IMR-90 (cell line): ENCODE results near the gene ELMO1.

Source experiments
- BHLHE40 ChIP-seq: fragments of 150-350 bp; IDR thresholded peaks from 2 replicates; pipeline ENCODE4 v1.6.1; 2016; ENCODE audit warnings: mild to moderate bottlenecking, low read depth, low read length
- MXI1 ChIP-seq: IDR thresholded peaks from 2 replicates; pipeline ENCODE4 v1.6.1; 2012; ENCODE audit warnings: low read depth, mild to moderate bottlenecking, low read length, moderate library complexity, borderline replicate concordance
- NFE2L2 ChIP-seq: fragments of 150-350 bp; IDR thresholded peaks from 2 replicates; pipeline ENCODE4 v1.6.1; 2016; ENCODE audit warnings: low read depth, mild to moderate bottlenecking, low read length
- POLR2A ChIP-seq: IDR thresholded peaks from 2 replicates; pipeline ENCODE4 v1.6.1; 2012; ENCODE audit warnings: mild to moderate bottlenecking, low read depth, low read length
- RAD21 ChIP-seq: IDR thresholded peaks from 2 replicates; pipeline ENCODE4 v1.6.1; 2012; ENCODE audit warnings: low read length, improper control_type of control experiment
- RCOR1 ChIP-seq: IDR thresholded peaks from 2 replicates; pipeline ENCODE4 v1.6.1; 2012; ENCODE audit warnings: mild to moderate bottlenecking, low read length, improper control_type of control experiment; ENCODE audit not compliant: insufficient replicate concordance
- RFX5 ChIP-seq: IDR thresholded peaks from 2 replicates; pipeline ENCODE4 v1.8.0; 2012; ENCODE audit warnings: low read depth, mild to moderate bottlenecking, low read length, moderate library complexity
- TF ChIP-seq, protein P1 (sequence below): conservative IDR thresholded peaks from 2 replicates; pipeline ENCODE4 v1.5.1; 2012; ENCODE audit warnings: mild to moderate bottlenecking, low read depth, low read length, improper control_type of control experiment

GRCh38 chr7:36865019-36865418 is 583.6 kb downstream of the ELMO1 start:
- TF ChIP-seq, protein P1, sequence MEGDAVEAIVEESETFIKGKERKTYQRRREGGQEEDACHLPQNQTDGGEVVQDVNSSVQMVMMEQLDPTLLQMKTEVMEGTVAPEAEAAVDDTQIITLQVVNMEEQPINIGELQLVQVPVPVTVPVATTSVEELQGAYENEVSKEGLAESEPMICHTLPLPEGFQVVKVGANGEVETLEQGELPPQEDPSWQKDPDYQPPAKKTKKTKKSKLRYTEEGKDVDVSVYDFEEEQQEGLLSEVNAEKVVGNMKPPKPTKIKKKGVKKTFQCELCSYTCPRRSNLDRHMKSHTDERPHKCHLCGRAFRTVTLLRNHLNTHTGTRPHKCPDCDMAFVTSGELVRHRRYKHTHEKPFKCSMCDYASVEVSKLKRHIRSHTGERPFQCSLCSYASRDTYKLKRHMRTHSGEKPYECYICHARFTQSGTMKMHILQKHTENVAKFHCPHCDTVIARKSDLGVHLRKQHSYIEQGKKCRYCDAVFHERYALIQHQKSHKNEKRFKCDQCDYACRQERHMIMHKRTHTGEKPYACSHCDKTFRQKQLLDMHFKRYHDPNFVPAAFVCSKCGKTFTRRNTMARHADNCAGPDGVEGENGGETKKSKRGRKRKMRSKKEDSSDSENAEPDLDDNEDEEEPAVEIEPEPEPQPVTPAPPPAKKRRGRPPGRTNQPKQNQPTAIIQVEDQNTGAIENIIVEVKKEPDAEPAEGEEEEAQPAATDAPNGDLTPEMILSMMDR, result no peak
- TF ChIP-seq POLR2A (no peak), MXI1 (no peak), RCOR1 (no peak), BHLHE40 (no peak), RAD21 (no peak), NFE2L2 (no peak), RFX5 (no peak)
